NT2/D1 (cell line): Measurements from ENCODE around the gene AFAP1L1.

Experiments
- YY1 ChIP-seq: IDR thresholded peaks from 2 replicates; pipeline ENCODE4 v1.6.1; 2011; ENCODE audit not compliant: insufficient read length, insufficient read depth
- ZNF274 ChIP-seq: IDR thresholded peaks from 2 replicates; pipeline ENCODE4 v1.6.1; 2011; ENCODE audit warnings: mild to moderate bottlenecking, low read depth, low read length

DNA sequence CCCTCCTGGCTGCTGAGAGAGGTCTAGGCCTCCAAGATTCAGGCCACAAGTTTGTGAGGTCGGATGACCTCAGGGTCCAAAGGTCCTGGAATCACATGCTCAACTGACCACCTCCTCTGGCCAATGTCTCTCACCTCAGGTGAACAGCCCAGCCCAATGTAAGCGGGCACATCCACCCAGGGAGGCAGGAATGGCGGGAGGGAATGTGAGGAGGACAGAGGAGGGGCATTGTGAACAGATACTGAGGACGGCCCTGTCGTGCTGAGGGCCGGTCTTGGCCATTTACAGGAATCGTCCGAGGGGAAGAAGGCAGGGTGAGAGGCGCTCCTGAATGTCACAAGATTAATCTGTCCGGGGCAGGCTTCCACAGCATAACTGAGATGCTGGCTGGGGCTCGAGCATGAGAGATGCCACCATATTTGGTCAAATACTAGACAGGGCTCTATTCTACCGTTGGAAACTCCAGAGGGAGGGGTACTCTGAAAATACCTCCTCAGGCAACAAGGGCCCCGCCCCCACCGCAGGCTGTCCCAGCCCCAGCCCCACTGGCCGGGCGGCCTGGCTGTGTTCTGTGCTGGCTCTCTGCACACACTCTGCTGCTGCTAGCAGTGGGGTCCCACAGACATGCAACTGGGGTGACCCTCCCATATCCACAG lies 108.9 kb downstream of the AFAP1L1 start:
- no peak for TF ChIP-seq ZNF274
- no peak for TF ChIP-seq YY1
